Measurements from ENCODE around the gene ZNRF2.
"Not testable (repeated sequence)": the region's sequence is repeated elsewhere in the genome, so short reads cannot be mapped to it uniquely, and the experiment has no call there.

ZNRF2 gene

GRCh38 chr7:30379131-30379530 is 94.7 kb downstream of the ZNRF2 start:
- Histone ChIP-seq H3K9me2 (replicated peaks; ENCODE audit: insufficient read depth, low read length) (no peaks in the 10 kb centered on the region), H2AFZ (ENCODE audit: low read length) (no peak overlapping the region), H3K27me3 (replicated peaks; ENCODE audit: insufficient read depth, low read length) (no peaks in the 10 kb centered on the region), H3K9me3 (replicated peaks; ENCODE audit: insufficient read depth, low read length) (no peaks in the 10 kb centered on the region), H3K27ac (ENCODE audit: low read length) (no peak overlapping the region), H4K20me1 (ENCODE audit: insufficient read depth, low read length) (no peaks in the 10 kb centered on the region), H3K4me3 (ENCODE audit: low read length) (no peak overlapping the region), H3K79me2 (ENCODE audit: low read length) (no peaks in the 10 kb centered on the region), H3K9ac (ENCODE audit: low read length) (no peak overlapping the region), H3K4me2 (ENCODE audit: low read depth, low read length) (no peak overlapping the region), H3K4me1 (ENCODE audit: low read length) (no peaks in the 10 kb centered on the region), H3K36me3 (replicated peaks; ENCODE audit: insufficient read depth, low read length) (no peaks in the 10 kb centered on the region), H3F3A (ENCODE audit: insufficient read depth, low read length) (no peaks in the 10 kb centered on the region)
- TF ChIP-seq EZH2 (optimal IDR thresholded peaks at IDR 0.05; ENCODE audit: low read depth, low read length): no peak
- no peak for TF ChIP-seq EZH2phosphoT487 (IDR thresholded peaks at IDR 0.05; ENCODE audit: low read length)
- TF ChIP-seq, protein P1, sequence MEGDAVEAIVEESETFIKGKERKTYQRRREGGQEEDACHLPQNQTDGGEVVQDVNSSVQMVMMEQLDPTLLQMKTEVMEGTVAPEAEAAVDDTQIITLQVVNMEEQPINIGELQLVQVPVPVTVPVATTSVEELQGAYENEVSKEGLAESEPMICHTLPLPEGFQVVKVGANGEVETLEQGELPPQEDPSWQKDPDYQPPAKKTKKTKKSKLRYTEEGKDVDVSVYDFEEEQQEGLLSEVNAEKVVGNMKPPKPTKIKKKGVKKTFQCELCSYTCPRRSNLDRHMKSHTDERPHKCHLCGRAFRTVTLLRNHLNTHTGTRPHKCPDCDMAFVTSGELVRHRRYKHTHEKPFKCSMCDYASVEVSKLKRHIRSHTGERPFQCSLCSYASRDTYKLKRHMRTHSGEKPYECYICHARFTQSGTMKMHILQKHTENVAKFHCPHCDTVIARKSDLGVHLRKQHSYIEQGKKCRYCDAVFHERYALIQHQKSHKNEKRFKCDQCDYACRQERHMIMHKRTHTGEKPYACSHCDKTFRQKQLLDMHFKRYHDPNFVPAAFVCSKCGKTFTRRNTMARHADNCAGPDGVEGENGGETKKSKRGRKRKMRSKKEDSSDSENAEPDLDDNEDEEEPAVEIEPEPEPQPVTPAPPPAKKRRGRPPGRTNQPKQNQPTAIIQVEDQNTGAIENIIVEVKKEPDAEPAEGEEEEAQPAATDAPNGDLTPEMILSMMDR (IDR thresholded peaks at IDR 0.05; ENCODE audit: low read length): no peak
- DNase-seq: no peak

- Histone ChIP-seq H3K4me3 (ENCODE audit: low read length) (no peak overlapping the region), H4K20me1 (ENCODE audit: insufficient read depth, low read length) (no peaks in the 10 kb centered on the region), H3K9me2 (replicated peaks; ENCODE audit: insufficient read depth, low read length) (no peaks in the 10 kb centered on the region), H3K4me2 (ENCODE audit: low read depth, low read length) (no peak overlapping the region), H3K27ac (ENCODE audit: low read length) (no peak overlapping the region), H3K9me3 (replicated peaks; ENCODE audit: insufficient read depth, low read length) (no peaks in the 10 kb centered on the region), H3K4me1 (ENCODE audit: low read length) (no peaks in the 10 kb centered on the region), H3F3A (ENCODE audit: insufficient read depth, low read length) (no peaks in the 10 kb centered on the region), H3K79me2 (ENCODE audit: low read length) (no peaks in the 10 kb centered on the region), H3K27me3 (replicated peaks; ENCODE audit: insufficient read depth, low read length) (no peaks in the 10 kb centered on the region), H2AFZ (ENCODE audit: low read length) (no peak overlapping the region), H3K9ac (ENCODE audit: low read length) (no peak overlapping the region), H3K36me3 (replicated peaks; ENCODE audit: insufficient read depth, low read length) (no peaks in the 10 kb centered on the region)
- no peak for TF ChIP-seq EZH2 (optimal IDR thresholded peaks at IDR 0.05; ENCODE audit: low read depth, low read length)
- no peak for TF ChIP-seq EZH2phosphoT487 (IDR thresholded peaks at IDR 0.05; ENCODE audit: low read length)
- TF ChIP-seq, protein P1 (IDR thresholded peaks at IDR 0.05; ENCODE audit: low read length): no peak
- no peak for DNase-seq
Measured at GRCh38 chr7:30379741-30380140, 95.3 kb downstream of the ZNRF2 start.

GRCh38 chr7:30380294-30380693 is 95.9 kb downstream of the ZNRF2 start:
- no peaks in the 10 kb centered on the region for H3K4me1 ChIP-seq (ENCODE audit: low read length)
- H3K9me2 ChIP-seq (replicated peaks; ENCODE audit: insufficient read depth, low read length): no peaks in the 10 kb centered on the region
- H3K27ac ChIP-seq (ENCODE audit: low read length): no peak overlapping the region
- TF ChIP-seq EZH2 (optimal IDR thresholded peaks at IDR 0.05; ENCODE audit: low read depth, low read length) (no peak), EZH2phosphoT487 (IDR thresholded peaks at IDR 0.05; ENCODE audit: low read length) (no peak)
- TF ChIP-seq, protein P1 (IDR thresholded peaks at IDR 0.05; ENCODE audit: low read length): no peak
- H4K20me1 ChIP-seq (ENCODE audit: insufficient read depth, low read length): no peaks in the 10 kb centered on the region
- no peak overlapping the region for H2AFZ ChIP-seq (ENCODE audit: low read length)
- H3K4me3 ChIP-seq (ENCODE audit: low read length): no peak overlapping the region
- no peaks in the 10 kb centered on the region for H3K79me2 ChIP-seq (ENCODE audit: low read length)
- no peaks in the 10 kb centered on the region for H3K9me3 ChIP-seq (replicated peaks; ENCODE audit: insufficient read depth, low read length)
- H3K27me3 ChIP-seq (replicated peaks; ENCODE audit: insufficient read depth, low read length): no peaks in the 10 kb centered on the region
- no peaks in the 10 kb centered on the region for H3F3A ChIP-seq (ENCODE audit: insufficient read depth, low read length)
- no peak for DNase-seq
- H3K4me2 ChIP-seq (ENCODE audit: low read depth, low read length): no peak overlapping the region
- H3K9ac ChIP-seq (ENCODE audit: low read length): no peak overlapping the region
- H3K36me3 ChIP-seq (replicated peaks; ENCODE audit: insufficient read depth, low read length): no peaks in the 10 kb centered on the region

DNA sequence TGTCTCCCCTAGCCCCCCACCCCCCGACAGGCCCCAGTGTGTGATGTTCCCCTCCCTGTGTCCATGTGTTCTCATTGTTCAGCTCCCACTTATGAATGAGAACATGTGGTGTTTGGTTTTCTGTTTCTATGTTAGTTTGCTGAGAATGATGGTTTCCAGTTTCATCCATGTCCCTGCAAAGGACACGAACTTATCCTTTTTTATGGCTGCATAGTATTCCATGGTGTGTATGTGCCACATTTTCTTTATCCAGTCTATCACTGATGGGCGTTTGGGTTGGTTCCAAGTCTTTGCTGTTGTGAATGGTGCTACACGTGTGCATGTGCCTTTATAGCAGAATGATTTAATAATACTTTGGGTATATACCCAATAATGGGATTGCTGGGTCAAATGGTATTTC is 96.4 kb downstream of the ZNRF2 start:
- not testable (repeated sequence) for H4K20me1 ChIP-seq (ENCODE audit: insufficient read depth, low read length); H3K9me3 ChIP-seq (replicated peaks; ENCODE audit: insufficient read depth, low read length); H3K27me3 ChIP-seq (replicated peaks; ENCODE audit: insufficient read depth, low read length); H2AFZ ChIP-seq (ENCODE audit: low read length); H3K79me2 ChIP-seq (ENCODE audit: low read length); DNase-seq; H3K4me1 ChIP-seq (ENCODE audit: low read length); H3K9ac ChIP-seq (ENCODE audit: low read length); H3K4me3 ChIP-seq (ENCODE audit: low read length); H3K27ac ChIP-seq (ENCODE audit: low read length); H3K4me2 ChIP-seq (ENCODE audit: low read depth, low read length); H3K36me3 ChIP-seq (replicated peaks; ENCODE audit: insufficient read depth, low read length); H3F3A ChIP-seq (ENCODE audit: insufficient read depth, low read length); H3K9me2 ChIP-seq (replicated peaks; ENCODE audit: insufficient read depth, low read length)
